CD4-positive, alpha-beta T cell treated with Interleukin-17A for 4 hours (primary cell): ENCODE results near the gene ATP6V1B1.
A peak's percentile ranks its signal among the peaks of the same experiment; 100 is the strongest.

ENCODE experiments used
- DNase-seq: peaks from one replicate; pipeline ENCODE4 v3.0.0-alpha.2; 2020; ENCODE audit warnings: mixed read lengths

The ATP6V1B1 gene

GRCh38 chr2:70935468-70936164, at the start of gene ATP6V1B1:
Gene ATP6V1B1 (plus strand): TSS chr2:70935900. CDS start chr2:70935955, 55 bp downstream.
- no peak for DNase-seq

GRCh38 chr2:70886541-70886987, 49.1 kb upstream of the ATP6V1B1 start:
- no peak for DNase-seq

GRCh38 chr2:70887208-70887549, 48.5 kb upstream of the ATP6V1B1 start:
- DNase-seq, result no peak

- peak; percentile 72 for DNase-seq
These were observed 48.0 kb upstream of the ATP6V1B1 start for GRCh38 chr2:70887550-70888246.

- DNase-seq, result no peak
These were observed 47.3 kb upstream of the ATP6V1B1 start for GRCh38 chr2:70888366-70888922.

- no peak for DNase-seq
These were observed 46.6 kb upstream of the ATP6V1B1 start for GRCh38 chr2:70888923-70889715.

- DNase-seq, result no peak
These were observed 46.0 kb upstream of the ATP6V1B1 start for GRCh38 chr2:70889716-70890037.

GRCh38 chr2:70890469-70891065, 45.1 kb upstream of the ATP6V1B1 start:
- DNase-seq, result no peak

- no peak for DNase-seq
These were observed 43.9 kb upstream of the ATP6V1B1 start for GRCh38 chr2:70891572-70892357.

- DNase-seq, result no peak
These were observed 43.0 kb upstream of the ATP6V1B1 start for GRCh38 chr2:70892750-70893149.

- DNase-seq, result no peak
These were observed 42.5 kb upstream of the ATP6V1B1 start for GRCh38 chr2:70893186-70893585.

GRCh38 chr2:70894765-70895164, 40.9 kb upstream of the ATP6V1B1 start:
- no peak for DNase-seq

GRCh38 chr2:70895249-70895648, 40.5 kb upstream of the ATP6V1B1 start:
- no peak for DNase-seq

GRCh38 chr2:70895998-70896764, 39.5 kb upstream of the ATP6V1B1 start:
- no peak for DNase-seq

GRCh38 chr2:70896765-70897202, 38.9 kb upstream of the ATP6V1B1 start:
- no peak for DNase-seq

GRCh38 chr2:70897203-70897976, 38.3 kb upstream of the ATP6V1B1 start:
- no peak for DNase-seq

GRCh38 chr2:70897977-70898226, 37.8 kb upstream of the ATP6V1B1 start:
- no peak for DNase-seq

- DNase-seq, result no peak
These were observed 37.1 kb upstream of the ATP6V1B1 start for GRCh38 chr2:70898363-70899240.

GRCh38 chr2:70901227-70902066, 34.3 kb upstream of the ATP6V1B1 start:
- DNase-seq, result peak; percentile 17
